WI38 (cell line): ENCODE data around the gene SLC22A12.
"Not testable (repeated sequence)": the region's sequence is repeated elsewhere in the genome, so short reads cannot be mapped to it uniquely, and the experiment has no call there.

Experiments
- H3K4me3 ChIP-seq: 2 replicates; pipeline ENCODE4 v1.5.1; 2011; ENCODE audit warnings: low read depth, mild to moderate bottlenecking, control low read depth, low read length
- CTCF ChIP-seq: IDR thresholded peaks from 2 replicates; pipeline ENCODE4 v1.5.1; 2012; ENCODE audit warnings: low read depth, mild to moderate bottlenecking, control low read depth, low read length

Gene SLC22A12

GRCh38 chr11:64559351-64560138, 31.5 kb upstream of the SLC22A12 start:
- no peak overlapping the region for H3K4me3 ChIP-seq
- TF ChIP-seq CTCF: no peak

- no peak for TF ChIP-seq CTCF
- no peak overlapping the region for H3K4me3 ChIP-seq
These were observed 30.8 kb upstream of the SLC22A12 start for GRCh38 chr11:64560139-64560771.

- TF ChIP-seq CTCF: no peak
- H3K4me3 ChIP-seq: no peak overlapping the region
These were observed 30.1 kb upstream of the SLC22A12 start for GRCh38 chr11:64560941-64561340.

GRCh38 chr11:64561429-64561828, 29.6 kb upstream of the SLC22A12 start:
- not testable (repeated sequence) for H3K4me3 ChIP-seq

GRCh38 chr11:64561984-64562722, 28.9 kb upstream of the SLC22A12 start:
- no peak for TF ChIP-seq CTCF
- H3K4me3 ChIP-seq: no peak overlapping the region

- H3K4me3 ChIP-seq: no peak overlapping the region
- TF ChIP-seq CTCF: no peak
These were observed 28.2 kb upstream of the SLC22A12 start for GRCh38 chr11:64562723-64563351.

GRCh38 chr11:64563966-64564365, 27.1 kb upstream of the SLC22A12 start:
- TF ChIP-seq CTCF: no peak
- H3K4me3 ChIP-seq: no peak overlapping the region
